Measurements from ENCODE around the gene KLHL3.

- TF ChIP-seq, protein P1, sequence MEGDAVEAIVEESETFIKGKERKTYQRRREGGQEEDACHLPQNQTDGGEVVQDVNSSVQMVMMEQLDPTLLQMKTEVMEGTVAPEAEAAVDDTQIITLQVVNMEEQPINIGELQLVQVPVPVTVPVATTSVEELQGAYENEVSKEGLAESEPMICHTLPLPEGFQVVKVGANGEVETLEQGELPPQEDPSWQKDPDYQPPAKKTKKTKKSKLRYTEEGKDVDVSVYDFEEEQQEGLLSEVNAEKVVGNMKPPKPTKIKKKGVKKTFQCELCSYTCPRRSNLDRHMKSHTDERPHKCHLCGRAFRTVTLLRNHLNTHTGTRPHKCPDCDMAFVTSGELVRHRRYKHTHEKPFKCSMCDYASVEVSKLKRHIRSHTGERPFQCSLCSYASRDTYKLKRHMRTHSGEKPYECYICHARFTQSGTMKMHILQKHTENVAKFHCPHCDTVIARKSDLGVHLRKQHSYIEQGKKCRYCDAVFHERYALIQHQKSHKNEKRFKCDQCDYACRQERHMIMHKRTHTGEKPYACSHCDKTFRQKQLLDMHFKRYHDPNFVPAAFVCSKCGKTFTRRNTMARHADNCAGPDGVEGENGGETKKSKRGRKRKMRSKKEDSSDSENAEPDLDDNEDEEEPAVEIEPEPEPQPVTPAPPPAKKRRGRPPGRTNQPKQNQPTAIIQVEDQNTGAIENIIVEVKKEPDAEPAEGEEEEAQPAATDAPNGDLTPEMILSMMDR (IDR thresholded peaks at IDR 0.05), result no peak
- no peak for TF ChIP-seq POLR2A (IDR thresholded peaks at IDR 0.05)
Measured at GRCh38 chr5:137570070-137570469, 165.8 kb downstream of the KLHL3 start.
